Stimulated activated CD8-positive, alpha-beta memory T cell treated with anti-CD3 and anti-CD28 coated beads, Interleukin-2, amount 100 ng/mL, for 48 hours (primary cell): ENCODE data around the gene PLSCR1.
A peak's percentile ranks its signal among the peaks of the same experiment; 100 is the strongest.
"Not testable (repeated sequence)": the region's sequence is repeated elsewhere in the genome, so short reads cannot be mapped to it uniquely, and the experiment has no call there.

Source experiments
- DNase-seq, 2 donors: peaks; one replicate each; pipeline ENCODE4 v3.0.0-alpha.2; 2020; ENCODE audit warnings: low read depth in 2 of 2

Gene PLSCR1

GRCh38 chr3:146513386-146514051 is 30.9 kb downstream of the PLSCR1 start:
- DNase-seq: no peak

DNA sequence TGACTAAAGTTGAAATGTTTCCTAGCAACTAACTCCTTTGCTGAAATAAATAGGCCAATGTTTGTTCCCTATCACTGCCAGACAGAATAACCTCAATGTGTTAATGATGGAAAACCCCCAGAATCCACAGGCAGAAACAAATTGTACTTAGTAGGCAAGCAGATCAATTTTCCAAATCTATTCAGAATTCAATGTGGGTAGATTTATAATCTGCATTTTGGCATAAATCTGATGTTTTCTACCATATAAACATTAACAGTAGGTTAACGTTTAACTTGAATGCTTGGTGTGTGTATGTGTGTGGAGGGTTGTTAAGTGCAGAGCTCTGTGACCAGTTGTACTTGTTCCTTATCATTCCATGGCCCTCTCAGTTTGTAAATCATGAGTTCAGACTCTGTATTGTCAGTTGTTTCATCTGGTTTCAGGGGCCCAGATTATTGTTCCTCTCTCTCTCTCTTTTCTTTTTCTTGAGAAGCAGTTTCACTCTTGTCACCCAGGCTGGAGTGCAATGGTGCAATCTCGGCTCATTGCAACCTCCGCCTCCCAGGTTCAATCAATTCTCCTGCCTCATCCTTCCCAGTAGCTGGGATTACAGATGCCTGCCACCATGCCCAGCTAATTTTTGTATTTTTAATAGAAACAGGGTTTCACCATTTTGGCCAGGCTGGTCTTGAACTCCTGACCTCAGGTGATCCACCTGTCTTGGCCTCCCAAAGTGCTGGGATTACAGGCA is 32.8 kb downstream of the PLSCR1 start:
- DNase-seq: no peak

DNA sequence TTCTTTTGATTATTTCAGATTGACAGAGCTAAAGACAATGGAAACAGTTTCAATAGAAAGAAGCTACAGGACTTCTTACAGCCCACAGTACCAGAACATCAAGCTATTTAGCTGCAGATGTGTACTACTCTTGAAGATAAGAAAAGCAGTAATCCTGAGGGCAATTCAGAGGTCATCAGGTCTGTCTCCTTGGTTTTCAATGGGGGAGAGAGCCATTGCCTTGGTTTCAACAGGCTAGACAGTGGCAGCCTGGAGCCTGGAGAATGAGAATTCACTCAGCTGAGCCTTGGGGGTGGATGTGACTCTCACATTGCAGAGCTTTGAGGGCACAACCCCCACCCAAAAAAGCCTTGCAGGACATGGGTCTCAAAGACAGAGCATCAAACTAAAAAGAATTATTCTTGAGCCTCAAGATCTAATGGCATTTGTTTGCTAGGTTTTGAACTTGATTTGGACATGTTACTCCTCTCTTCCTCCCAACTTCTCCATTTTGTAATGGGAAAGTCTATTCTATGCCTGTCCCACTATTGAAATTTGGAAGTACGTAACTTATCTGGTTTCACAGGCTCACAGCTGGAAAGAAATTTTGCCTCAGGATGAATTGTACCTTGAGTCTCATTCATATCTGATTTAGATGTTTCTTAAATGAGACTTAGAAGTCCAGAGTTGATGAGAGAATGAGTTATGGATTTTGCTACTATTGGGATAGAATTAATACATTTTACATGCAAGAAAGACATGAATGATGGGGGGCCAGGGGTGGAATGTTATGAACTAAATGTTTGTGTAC is 36.9 kb downstream of the PLSCR1 start:
- no peak for DNase-seq

DNA sequence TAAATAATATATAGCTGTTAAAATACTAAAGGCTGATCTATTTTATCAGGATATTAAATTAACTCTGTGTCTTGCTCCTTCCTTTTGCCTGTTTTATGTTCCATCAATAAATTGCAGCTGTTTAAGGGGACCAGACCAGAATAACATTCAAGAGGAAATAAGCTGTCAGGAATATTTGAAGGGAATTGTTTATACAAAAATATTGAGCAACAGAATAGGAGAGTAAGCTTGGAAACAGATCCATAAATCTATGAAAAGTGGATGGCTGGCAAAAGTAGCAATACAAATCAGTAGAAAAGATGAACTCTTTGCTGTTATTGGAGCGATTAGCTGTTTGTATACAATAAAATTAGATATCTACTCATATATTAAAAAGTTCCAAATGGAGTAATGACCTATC is 38.9 kb downstream of the PLSCR1 start:
- DNase-seq: no peak

- no peak for DNase-seq
Observed at GRCh38 chr3:146504498-146505197, 39.8 kb downstream of the PLSCR1 start.

- DNase-seq: peak in 1 of 2 donors; percentile 4
Observed at GRCh38 chr3:146503461-146504202, 40.8 kb downstream of the PLSCR1 start.

- no peak for DNase-seq
Observed at GRCh38 chr3:146502887-146503460, 41.4 kb downstream of the PLSCR1 start.

DNA sequence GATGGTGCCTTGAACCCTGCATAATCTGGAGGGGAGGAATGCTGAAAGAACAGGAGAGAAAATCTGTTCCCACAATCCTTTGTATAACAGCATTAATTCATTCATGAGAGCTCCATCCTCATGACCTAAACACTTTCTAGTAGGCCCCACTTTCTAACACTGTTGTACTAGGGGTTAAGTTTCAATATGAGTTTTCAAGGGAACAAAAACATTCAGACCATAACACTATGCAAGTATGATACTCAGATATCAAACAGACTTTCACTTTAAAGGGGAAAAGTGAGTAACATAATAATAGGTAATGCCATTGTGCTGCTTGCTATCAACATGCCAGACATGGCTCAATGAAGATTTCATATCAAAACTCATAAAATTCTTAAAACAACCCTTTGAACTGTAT is 42.7 kb downstream of the PLSCR1 start:
- DNase-seq: no peak

DNA sequence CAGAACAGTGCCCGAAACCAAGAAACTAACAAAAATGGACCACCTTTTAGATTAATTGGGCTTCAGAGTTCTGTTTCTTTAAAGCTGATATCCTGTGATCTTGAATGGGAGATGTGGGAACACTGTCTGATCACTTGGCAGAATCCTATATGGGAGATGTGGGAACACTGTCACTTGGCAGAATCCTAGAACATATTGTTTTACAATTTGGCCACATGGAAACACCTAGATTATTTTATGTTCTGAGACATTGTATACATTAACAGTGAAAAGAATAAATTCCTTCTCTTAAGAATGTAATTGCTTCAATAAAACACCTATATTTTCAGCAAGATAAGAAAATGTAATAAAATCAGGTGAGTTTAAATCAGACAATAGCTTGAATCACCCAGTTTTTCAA is 44.7 kb downstream of the PLSCR1 start:
- no peak for DNase-seq

- peak in 1 of 2 donors; percentile 10 for DNase-seq
Observed at GRCh38 chr3:146498002-146498736, 46.2 kb downstream of the PLSCR1 start.

DNA sequence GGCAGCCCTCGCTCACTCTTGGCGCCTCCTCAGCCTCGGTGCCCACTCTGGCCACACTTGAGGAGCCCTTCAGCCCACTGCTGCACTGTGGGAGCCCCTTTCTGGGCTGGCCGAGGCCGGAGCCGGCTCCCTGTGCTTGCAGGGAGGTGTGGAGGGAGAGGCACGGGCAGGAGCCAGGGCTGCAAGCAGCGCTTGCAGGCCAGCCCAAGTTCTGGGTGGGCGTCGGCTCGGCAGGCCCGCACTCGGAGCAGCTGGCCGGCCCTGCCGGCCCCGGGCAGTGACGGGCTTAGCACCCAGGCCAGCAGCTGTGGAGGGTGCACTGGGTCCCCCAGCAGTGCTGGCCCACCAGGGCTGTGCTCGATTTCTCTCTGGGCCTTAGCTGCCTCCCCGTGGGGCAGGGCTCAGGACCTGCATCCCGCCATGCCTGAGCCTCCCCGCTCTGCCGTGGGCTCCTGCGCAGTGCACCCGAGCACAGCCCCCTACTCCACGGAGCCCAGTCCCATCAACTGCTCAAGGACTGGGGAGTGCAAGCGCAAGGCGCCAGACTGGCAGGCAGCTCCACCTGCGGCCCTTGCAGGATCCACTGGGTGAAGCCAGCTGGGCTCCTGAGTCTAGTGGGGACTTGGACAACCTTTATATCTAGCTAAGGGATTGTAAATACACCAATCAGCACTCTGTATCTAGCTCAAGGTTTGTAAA is 47.1 kb downstream of the PLSCR1 start:
- not testable (repeated sequence) for DNase-seq

- no peak for DNase-seq
Observed at GRCh38 chr3:146496726-146497125, 47.7 kb downstream of the PLSCR1 start.

GRCh38 chr3:146496251-146496650 is 48.2 kb downstream of the PLSCR1 start:
- no peak for DNase-seq

GRCh38 chr3:146493761-146494160 is 50.6 kb downstream of the PLSCR1 start:
- DNase-seq: no peak

DNA sequence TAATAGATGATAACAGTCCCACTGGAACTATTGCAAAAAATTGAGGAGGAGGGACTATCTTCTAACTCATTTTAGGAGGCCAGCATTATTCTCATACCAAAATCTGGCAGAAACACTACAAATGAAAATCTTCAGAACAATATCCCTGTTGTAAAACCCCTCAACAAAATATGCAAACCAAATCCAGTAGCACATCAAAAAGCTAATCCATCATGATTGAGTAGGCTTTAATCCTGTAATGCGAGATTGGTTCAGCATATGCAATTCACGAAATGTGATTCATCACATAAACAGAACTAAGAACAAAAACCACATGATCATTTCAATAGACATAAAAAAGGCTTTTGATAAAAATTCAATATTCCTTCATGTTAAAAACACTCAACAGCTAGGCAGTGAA is 51.2 kb downstream of the PLSCR1 start:
- DNase-seq: no peak

- no peak for DNase-seq
Observed at GRCh38 chr3:146491303-146491702, 53.1 kb downstream of the PLSCR1 start.

DNA sequence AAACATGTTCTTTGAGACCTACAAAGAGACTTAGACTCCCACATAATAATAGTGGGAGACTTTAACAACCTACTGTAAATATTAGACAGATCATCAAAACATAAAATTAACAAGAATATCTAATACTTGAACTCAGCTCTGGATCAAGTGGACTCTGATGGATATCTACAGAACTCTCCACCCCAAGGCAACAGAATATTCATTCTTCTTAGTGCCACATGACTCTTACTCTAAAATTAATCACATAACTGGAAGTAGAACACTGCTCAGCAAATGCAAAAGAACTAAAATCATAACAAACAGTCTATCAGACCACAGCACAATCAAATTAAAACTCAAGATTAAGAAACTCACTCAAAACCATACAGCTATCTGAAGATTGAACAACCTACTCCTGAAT is 59.1 kb downstream of the PLSCR1 start:
- DNase-seq: no peak

GRCh38 chr3:146476094-146476740 is 68.2 kb downstream of the PLSCR1 start:
- DNase-seq: no peak

GRCh38 chr3:146474976-146475375 is 69.4 kb downstream of the PLSCR1 start:
- not testable (repeated sequence) for DNase-seq
